ENCODE measurements around the gene KCTD20.
"Not testable (repeated sequence)": the region's sequence is repeated elsewhere in the genome, so short reads cannot be mapped to it uniquely, and the experiment has no call there.

Gene KCTD20

GRCh38 chr6:36478051-36478526, 35.3 kb downstream of the KCTD20 start:
- Histone ChIP-seq H3K27me3 (ENCODE audit: insufficient read depth, poor library complexity, severe bottlenecking) (no peaks in the 10 kb centered on the region), H3K27ac (replicated peaks) (peak overlapping the region; percentile 39)
- peak in 1 of 2 experiments; percentile 60 for DNase-seq (ENCODE audit: low read depth in 1 of 2, low spot score in 1 of 2)

DNA sequence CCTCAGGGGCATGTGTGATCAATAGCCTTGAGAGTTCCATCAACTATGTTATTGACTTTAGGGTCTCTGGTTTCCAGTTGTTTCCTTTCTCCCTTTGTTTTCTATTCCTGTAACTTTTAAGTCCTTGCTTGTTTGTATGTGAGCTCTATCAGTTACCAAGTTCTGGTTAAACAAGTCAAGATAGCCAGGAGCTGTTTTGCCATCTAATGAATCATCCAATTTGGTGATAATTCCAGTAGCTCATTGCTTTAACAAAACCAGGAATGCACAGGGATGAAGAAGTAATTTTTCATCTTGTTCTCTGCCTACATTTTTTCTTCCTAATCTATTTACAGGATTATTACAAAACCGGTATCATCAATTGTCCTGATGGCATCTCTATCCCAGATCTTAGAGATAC, 36.5 kb downstream of the KCTD20 start:
- no peak overlapping the region for H3K27ac ChIP-seq (replicated peaks)
- TF ChIP-seq, protein P1, sequence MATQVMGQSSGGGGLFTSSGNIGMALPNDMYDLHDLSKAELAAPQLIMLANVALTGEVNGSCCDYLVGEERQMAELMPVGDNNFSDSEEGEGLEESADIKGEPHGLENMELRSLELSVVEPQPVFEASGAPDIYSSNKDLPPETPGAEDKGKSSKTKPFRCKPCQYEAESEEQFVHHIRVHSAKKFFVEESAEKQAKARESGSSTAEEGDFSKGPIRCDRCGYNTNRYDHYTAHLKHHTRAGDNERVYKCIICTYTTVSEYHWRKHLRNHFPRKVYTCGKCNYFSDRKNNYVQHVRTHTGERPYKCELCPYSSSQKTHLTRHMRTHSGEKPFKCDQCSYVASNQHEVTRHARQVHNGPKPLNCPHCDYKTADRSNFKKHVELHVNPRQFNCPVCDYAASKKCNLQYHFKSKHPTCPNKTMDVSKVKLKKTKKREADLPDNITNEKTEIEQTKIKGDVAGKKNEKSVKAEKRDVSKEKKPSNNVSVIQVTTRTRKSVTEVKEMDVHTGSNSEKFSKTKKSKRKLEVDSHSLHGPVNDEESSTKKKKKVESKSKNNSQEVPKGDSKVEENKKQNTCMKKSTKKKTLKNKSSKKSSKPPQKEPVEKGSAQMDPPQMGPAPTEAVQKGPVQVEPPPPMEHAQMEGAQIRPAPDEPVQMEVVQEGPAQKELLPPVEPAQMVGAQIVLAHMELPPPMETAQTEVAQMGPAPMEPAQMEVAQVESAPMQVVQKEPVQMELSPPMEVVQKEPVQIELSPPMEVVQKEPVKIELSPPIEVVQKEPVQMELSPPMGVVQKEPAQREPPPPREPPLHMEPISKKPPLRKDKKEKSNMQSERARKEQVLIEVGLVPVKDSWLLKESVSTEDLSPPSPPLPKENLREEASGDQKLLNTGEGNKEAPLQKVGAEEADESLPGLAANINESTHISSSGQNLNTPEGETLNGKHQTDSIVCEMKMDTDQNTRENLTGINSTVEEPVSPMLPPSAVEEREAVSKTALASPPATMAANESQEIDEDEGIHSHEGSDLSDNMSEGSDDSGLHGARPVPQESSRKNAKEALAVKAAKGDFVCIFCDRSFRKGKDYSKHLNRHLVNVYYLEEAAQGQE (IDR thresholded peaks at IDR 0.05; ENCODE audit: insufficient replicate concordance, low read depth) = no peak
- no peak for TF ChIP-seq CTCF (IDR thresholded peaks at IDR 0.05; ENCODE audit: insufficient read depth, low read length)
- no peak for TF ChIP-seq GABPA (IDR thresholded peaks at IDR 0.05; ENCODE audit: low read depth)
- TF ChIP-seq SPI1 (IDR thresholded peaks at IDR 0.05; ENCODE audit: borderline replicate concordance, low read depth) = no peak
- no peak for DNase-seq (ENCODE audit: low read depth in 1 of 2, low spot score in 1 of 2)
- no peak overlapping the region for H3K4me3 ChIP-seq (replicated peaks; ENCODE audit: insufficient read depth, low read length)
- no peaks in the 10 kb centered on the region for H3K27me3 ChIP-seq (ENCODE audit: insufficient read depth, poor library complexity, severe bottlenecking)

More at GRCh38 chr6:36478051-36478526, 35.3 kb downstream of the KCTD20 start:
- no peak overlapping the region for H3K4me3 ChIP-seq (replicated peaks; ENCODE audit: insufficient read depth, low read length)
- no peak for TF ChIP-seq CTCF (IDR thresholded peaks at IDR 0.05; ENCODE audit: insufficient read depth, low read length)
- TF ChIP-seq POLR2AphosphoS5 (IDR thresholded peaks at IDR 0.05; ENCODE audit: low read depth) = peak; percentile 28; the same call in 1 of the 2 replicates
- peak; percentile 63; the same call in 1 of the 2 replicates for TF ChIP-seq SPI1 (IDR thresholded peaks at IDR 0.05; ENCODE audit: borderline replicate concordance, low read depth)

DNA sequence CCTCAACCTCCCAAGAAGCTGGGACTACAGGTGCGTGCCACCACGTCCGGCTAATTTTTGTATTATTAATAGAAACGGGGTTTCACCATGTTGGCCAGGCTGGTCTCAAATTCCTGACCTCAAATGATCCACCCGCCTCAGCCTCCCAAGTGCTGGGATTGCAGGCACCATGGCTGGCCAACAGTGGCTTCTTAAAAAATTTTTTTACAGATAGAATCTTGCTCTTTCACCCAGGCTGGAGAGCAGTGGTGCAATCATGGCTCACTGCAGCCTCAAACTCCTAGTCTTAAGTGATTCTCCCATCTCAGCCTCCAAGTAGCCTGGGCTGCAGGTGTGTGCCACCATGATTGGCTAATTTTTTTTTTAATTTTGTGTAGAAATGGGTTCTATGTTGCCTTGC, 40.5 kb downstream of the KCTD20 start:
- DNase-seq (ENCODE audit: low read depth in 1 of 2, low spot score in 1 of 2); H3K4me3 ChIP-seq (replicated peaks; ENCODE audit: insufficient read depth, low read length); H3K27me3 ChIP-seq (ENCODE audit: insufficient read depth, poor library complexity, severe bottlenecking); H3K27ac ChIP-seq (replicated peaks): not testable (repeated sequence)

DNA sequence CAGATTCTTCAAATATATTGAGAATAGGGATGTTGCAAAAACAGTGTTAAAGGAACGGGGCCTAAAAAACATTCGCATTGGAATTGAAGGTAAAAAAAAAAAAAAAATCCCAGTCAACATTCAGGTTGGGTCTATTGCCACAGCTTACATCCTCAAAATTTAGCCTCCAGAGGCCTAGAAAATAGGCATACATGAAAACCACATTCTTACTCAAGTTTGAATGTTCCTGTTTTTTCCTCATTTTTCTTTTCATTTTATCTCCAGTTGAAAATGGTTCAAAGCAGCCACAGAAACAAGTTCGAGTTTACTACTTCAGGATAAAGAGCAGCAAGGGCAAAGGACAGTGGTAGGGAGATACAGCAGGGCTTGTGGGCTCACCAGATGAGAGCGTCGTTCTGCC, 41.9 kb downstream of the KCTD20 start:
- Histone ChIP-seq H3K27ac (replicated peaks) (no peak overlapping the region), H3K4me3 (replicated peaks; ENCODE audit: insufficient read depth, low read length) (no peak overlapping the region), H3K27me3 (ENCODE audit: insufficient read depth, poor library complexity, severe bottlenecking) (no peaks in the 10 kb centered on the region)
- peak in 1 of 2 experiments; percentile 36 for DNase-seq (ENCODE audit: low read depth in 1 of 2, low spot score in 1 of 2)
- no peak for TF ChIP-seq GABPA (IDR thresholded peaks at IDR 0.05; ENCODE audit: low read depth)
- TF ChIP-seq, protein P1 (IDR thresholded peaks at IDR 0.05; ENCODE audit: insufficient replicate concordance, low read depth) = no peak
- TF ChIP-seq POLR2AphosphoS5 (IDR thresholded peaks at IDR 0.05; ENCODE audit: low read depth) = no peak
- no peak for TF ChIP-seq CTCF (IDR thresholded peaks at IDR 0.05; ENCODE audit: insufficient read depth, low read length)
- no peak for TF ChIP-seq SPI1 (IDR thresholded peaks at IDR 0.05; ENCODE audit: borderline replicate concordance, low read depth)
